Measurements from ENCODE around the gene YBX2.
"Not testable (repeated sequence)": the region's sequence is repeated elsewhere in the genome, so short reads cannot be mapped to it uniquely, and the experiment has no call there.

YBX2 gene

DNA sequence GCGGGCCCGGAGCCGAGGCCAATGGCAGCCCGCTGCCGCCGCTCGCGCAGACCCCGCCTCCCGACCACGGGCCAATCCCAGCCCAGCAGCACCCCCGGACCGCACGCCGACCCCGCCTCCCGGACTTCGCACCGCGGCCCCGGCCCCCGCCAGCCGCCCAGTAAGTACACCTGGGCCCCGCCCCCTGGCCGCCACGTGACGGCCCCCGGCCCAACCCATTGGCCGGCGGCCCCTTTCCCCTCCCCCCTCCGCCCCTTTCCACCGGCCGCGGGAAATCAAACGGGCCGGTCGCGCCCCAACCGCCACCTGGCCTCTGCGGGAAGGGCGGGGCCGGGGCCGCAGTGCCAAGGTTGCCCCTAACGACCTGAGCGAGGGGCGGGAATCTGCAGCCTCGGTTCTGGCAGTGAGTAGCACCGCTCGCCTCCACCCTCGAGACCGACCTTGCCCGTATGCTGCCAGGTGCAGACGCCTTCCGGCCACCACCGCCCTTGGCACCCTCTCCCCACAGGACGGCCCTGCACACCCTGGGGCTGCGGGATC is at the start of gene YBX2:
TSS of gene YBX2 (minus strand) at position 26 of the 540 bp plus-strand sequence. CDS start 139 bp downstream, outside the sequence.
- H3K27me3 Mint-ChIP-seq, result peaks cover 43 to 61% of the 10 kb centered on the region in 2 donors
- H3K9me3 Mint-ChIP-seq, result no peaks in the 10 kb centered on the region
- DNase-seq, result no peak
- H3K27ac Mint-ChIP-seq, result peak within 1 kb of the TSS; percentile 73
- no peaks in the 10 kb centered on the region for H3K36me3 Mint-ChIP-seq
- H3K4me3 Mint-ChIP-seq, result peak within 1 kb of the TSS; percentile 76 to 79
- peaks cover 16 to 23% of the 10 kb centered on the region in 2 donors for H3K4me1 Mint-ChIP-seq
- ATAC-seq (replicated peaks), result peak; percentile 60 to 67

DNA sequence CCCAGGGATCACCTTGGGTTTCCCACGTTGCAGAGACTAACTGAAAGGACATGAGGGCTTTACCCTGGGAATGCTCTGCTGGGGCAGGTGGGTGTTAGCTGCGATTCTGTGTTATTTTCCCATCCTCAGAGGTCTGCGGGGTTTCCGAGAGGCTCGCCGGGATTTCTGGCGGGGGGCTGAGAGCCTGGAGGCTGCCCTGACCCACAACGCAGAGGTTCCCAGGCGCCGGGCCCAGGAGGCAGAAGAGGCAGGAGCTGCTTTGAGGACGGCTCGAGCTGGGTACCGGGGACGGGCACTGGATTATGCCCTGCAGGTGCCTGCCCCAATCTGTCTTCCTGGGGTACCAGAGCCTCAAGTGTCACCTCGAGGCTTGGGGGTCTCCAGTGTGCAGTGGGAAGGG is 48.8 kb upstream of the YBX2 start:
- no peak overlapping the region for H3K4me3 Mint-ChIP-seq
- no peaks in the 10 kb centered on the region for H3K9me3 Mint-ChIP-seq
- H3K27me3 Mint-ChIP-seq, result no peaks in the 10 kb centered on the region
- H3K36me3 Mint-ChIP-seq, result peaks cover 28 to 47% of the 10 kb centered on the region in 2 donors
- no peak for ATAC-seq (replicated peaks)
- H3K4me1 Mint-ChIP-seq, result peaks cover 17 to 39% of the 10 kb centered on the region in 2 donors
- no peak for DNase-seq
- H3K27ac Mint-ChIP-seq, result peak overlapping the region; percentile 80

DNA sequence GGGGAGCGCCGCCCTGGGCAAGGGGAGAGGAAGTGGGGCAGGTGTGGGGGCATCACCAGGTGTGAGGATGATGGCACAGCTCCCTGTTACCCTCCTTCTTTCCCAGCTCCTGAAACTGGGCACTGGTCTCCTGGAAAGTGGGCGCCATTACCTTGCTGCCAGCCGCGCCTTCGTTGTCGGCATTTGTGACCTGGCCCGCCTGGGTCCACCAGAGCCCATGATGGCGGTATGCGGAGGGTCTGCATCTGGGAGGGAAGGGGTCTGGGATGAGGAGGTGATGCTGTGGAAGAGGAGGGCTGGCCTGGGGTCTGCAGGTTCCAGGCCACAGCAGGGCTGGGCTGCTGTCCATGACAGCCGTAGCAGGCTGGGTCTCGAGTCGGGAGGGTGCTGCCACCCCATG is 47.4 kb upstream of the YBX2 start:
- peaks cover 25 to 48% of the 10 kb centered on the region in 2 donors for H3K36me3 Mint-ChIP-seq
- peaks cover 20 to 39% of the 10 kb centered on the region in 2 donors for H3K4me1 Mint-ChIP-seq
- DNase-seq, result no peak
- H3K4me3 Mint-ChIP-seq, result peak overlapping the region in 1 of 2 donors; percentile 19
- no peaks in the 10 kb centered on the region for H3K9me3 Mint-ChIP-seq
- ATAC-seq (replicated peaks), result no peak
- H3K27me3 Mint-ChIP-seq, result no peaks in the 10 kb centered on the region
- H3K27ac Mint-ChIP-seq, result no peak overlapping the region

DNA sequence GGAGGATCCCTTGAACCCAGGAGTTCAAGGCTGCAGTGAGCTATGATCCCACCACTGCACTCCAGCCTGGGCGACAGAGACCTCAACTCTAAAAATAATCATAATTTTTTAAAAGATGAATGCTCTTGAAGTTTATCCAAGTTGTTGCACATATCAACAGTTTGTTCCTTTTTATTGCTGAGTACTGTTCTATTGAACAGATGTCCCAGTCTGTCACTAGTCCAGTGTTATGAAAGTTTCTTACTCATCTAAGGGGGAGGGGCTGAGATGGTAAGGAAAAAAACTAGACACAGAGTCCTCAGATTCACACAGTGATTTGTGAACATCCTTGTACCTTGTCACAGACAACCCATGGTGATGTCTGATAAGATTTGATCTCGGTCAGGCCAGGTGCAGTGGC is 45.7 kb upstream of the YBX2 start:
- Mint-ChIP-seq H3K36me3 (peaks cover 22 to 45% of the 10 kb centered on the region in 2 donors), H3K4me1 (peaks cover 27 to 52% of the 10 kb centered on the region in 2 donors), H3K4me3 (no peak overlapping the region), H3K9me3 (no peaks in the 10 kb centered on the region), H3K27ac (no peak overlapping the region), H3K27me3 (no peaks in the 10 kb centered on the region)
- DNase-seq (no peak), ATAC-seq (replicated peaks) (no peak)

DNA sequence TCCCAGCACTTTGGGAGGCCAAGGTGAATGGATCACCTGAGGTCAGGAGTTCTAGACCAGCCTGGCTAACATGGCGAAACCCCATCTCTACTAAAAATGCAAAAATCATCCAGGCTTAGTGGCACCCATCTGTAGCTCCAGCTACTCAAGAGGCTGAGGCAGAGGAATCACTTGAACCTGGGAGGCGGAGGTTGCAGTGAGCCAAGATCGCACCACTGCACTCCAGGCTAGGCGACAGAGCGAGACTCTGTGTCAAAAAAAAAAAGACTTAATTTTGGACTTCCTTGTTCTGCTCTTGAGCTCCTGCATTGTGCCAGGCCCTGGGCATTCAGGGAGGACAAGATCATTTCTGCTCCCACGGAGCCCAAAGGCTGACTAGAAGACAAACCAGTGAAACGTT is 43.2 kb upstream of the YBX2 start:
- ATAC-seq (replicated peaks); H3K9me3 Mint-ChIP-seq; DNase-seq; H3K27me3 Mint-ChIP-seq: not testable (repeated sequence)
- H3K36me3 Mint-ChIP-seq, result peaks cover 15 to 28% of the 10 kb centered on the region in 2 donors
- peak overlapping the region; percentile 91 for H3K27ac Mint-ChIP-seq
- H3K4me1 Mint-ChIP-seq, result peaks cover 33 to 60% of the 10 kb centered on the region in 2 donors
- peak overlapping the region; percentile 92 to 94 for H3K4me3 Mint-ChIP-seq

DNA sequence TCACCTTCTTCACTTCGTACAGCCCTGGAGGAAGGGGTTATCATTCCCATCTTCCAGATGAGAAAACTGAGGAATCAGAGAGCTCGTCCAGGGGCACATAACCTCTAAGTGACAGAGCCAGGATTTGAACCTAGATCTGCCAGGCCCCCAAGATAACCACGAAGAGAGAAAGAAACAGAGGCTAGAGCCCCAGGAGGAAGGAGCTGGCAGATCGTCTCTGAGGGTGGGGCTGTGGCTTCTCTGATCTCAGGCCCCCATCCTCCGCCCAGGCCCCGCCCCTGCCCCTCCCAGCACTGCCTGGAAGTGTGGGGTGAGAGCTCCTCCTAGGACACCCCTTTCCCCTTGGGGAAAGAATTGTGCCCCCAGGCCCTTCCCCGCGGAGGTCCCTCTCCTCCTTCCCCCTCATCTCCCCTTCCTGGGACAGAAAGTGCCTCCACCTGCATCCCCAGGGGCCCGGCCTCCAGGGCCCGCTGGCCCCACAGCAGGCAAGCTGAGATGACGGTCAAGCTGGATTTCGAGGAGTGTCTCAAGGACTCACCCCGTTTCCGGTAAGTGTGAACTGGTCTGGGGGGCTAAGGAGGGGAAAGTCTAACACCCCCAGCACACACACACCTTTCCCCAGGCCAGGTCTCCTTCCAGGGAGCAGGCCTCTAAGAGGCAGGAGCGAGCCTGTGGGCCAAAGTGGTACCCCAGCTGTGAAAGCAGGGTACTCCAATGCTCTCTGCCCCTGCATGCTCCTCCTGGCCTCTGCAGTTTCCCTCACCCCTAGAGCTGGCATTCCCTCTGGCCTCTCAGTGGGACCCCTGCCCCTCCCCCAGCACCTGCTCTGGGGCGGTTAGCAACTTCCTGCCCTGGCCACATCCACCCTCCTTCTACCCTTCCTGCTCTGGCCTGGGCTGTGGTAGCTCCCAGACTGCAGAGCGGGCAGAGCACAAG is 42.1 kb upstream of the YBX2 start, which contains the start of gene ACAP1:
TSS of gene ACAP1 (plus strand) at position 290 of the 936 bp plus-strand sequence. CDS start at position 496, 206 bp downstream.
- H3K4me1 Mint-ChIP-seq, result peaks cover 37 to 65% of the 10 kb centered on the region in 2 donors
- H3K27me3 Mint-ChIP-seq, result no peaks in the 10 kb centered on the region
- peak within 1 kb of the TSS; percentile 91 for H3K27ac Mint-ChIP-seq
- peak; percentile 57 for DNase-seq
- peak; percentile 94 to 96 for ATAC-seq (replicated peaks)
- no peaks in the 10 kb centered on the region for H3K9me3 Mint-ChIP-seq
- H3K36me3 Mint-ChIP-seq, result peaks cover 14 to 26% of the 10 kb centered on the region in 2 donors
- peak within 1 kb of the TSS; percentile 92 to 94 for H3K4me3 Mint-ChIP-seq

GRCh38 chr17:7335765-7336164 is 41.3 kb upstream of the YBX2 start:
- Mint-ChIP-seq H3K27ac (peak overlapping the region; percentile 91), H3K4me1 (peaks cover 37 to 69% of the 10 kb centered on the region in 2 donors)

GRCh38 chr17:7334938-7335538 is 40.6 kb upstream of the YBX2 start:
- peaks cover 12 to 19% of the 10 kb centered on the region in 2 donors for H3K36me3 Mint-ChIP-seq
- DNase-seq (no peak), ATAC-seq (replicated peaks) (no peak)
- H3K9me3 Mint-ChIP-seq, result no peaks in the 10 kb centered on the region
- no peaks in the 10 kb centered on the region for H3K27me3 Mint-ChIP-seq
- H3K4me3 Mint-ChIP-seq, result peak overlapping the region; percentile 92 to 94
- H3K27ac Mint-ChIP-seq, result peak overlapping the region; percentile 91
- peaks cover 40 to 76% of the 10 kb centered on the region in 2 donors for H3K4me1 Mint-ChIP-seq

More at GRCh38 chr17:7335765-7336164, 41.3 kb upstream of the YBX2 start:
- not testable (repeated sequence) for DNase-seq, H3K27me3 Mint-ChIP-seq, H3K9me3 Mint-ChIP-seq
- Mint-ChIP-seq H3K4me3 (peak overlapping the region; percentile 92 to 94), H3K36me3 (peaks cover 12 to 23% of the 10 kb centered on the region in 2 donors)
- ATAC-seq (replicated peaks), result peak in 1 of 2 donors; percentile 2

- H3K27me3 Mint-ChIP-seq; ATAC-seq (replicated peaks); H3K9me3 Mint-ChIP-seq: not testable (repeated sequence)
- Mint-ChIP-seq H3K36me3 (peaks cover 12 to 18% of the 10 kb centered on the region in 2 donors), H3K27ac (peak overlapping the region; percentile 87), H3K4me1 (peaks cover 48 to 82% of the 10 kb centered on the region in 2 donors), H3K4me3 (peak overlapping the region; percentile 43 to 70)
- peak; percentile 52 for DNase-seq
Measured at GRCh38 chr17:7332600-7333069, 38.2 kb upstream of the YBX2 start.

- Mint-ChIP-seq H3K36me3 (peaks cover 11 to 18% of the 10 kb centered on the region in 2 donors), H3K27me3 (no peaks in the 10 kb centered on the region), H3K4me3 (peak overlapping the region; percentile 43 to 70), H3K4me1 (peaks cover 49 to 82% of the 10 kb centered on the region in 2 donors), H3K9me3 (no peaks in the 10 kb centered on the region), H3K27ac (peak overlapping the region; percentile 87)
- ATAC-seq (replicated peaks) (no peak), DNase-seq (no peak)
Measured at GRCh38 chr17:7332111-7332510, 37.7 kb upstream of the YBX2 start.

DNA sequence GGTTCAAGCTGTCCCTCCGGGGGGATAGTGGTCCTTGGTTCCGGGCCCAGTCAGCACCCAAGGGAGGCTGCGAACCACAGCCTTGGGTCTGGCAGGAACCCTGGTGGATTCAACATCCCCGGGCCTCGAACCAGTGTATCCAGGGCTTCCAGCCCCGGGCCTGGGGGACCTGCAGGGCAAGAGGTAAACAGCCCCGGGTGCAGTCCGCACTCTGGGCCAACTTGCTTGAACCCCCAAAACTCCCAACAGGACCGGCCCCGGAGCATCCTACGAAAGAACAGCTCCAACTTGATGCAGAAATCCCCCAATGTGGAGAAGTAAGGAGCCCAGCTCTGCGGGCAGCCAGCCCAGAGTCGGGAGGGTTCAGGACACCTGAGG is 36.2 kb upstream of the YBX2 start:
- H3K4me1 Mint-ChIP-seq, result peaks cover 46 to 76% of the 10 kb centered on the region in 2 donors

GRCh38 chr17:7329997-7330637 is 35.7 kb upstream of the YBX2 start:
- Mint-ChIP-seq H3K27me3 (no peaks in the 10 kb centered on the region), H3K9me3 (no peaks in the 10 kb centered on the region), H3K36me3 (peaks cover 15 to 29% of the 10 kb centered on the region in 2 donors), H3K4me1 (peaks cover 41 to 71% of the 10 kb centered on the region in 2 donors), H3K4me3 (peak overlapping the region; percentile 91 to 95), H3K27ac (peak overlapping the region; percentile 99)
- peak; percentile 87 for DNase-seq
- ATAC-seq (replicated peaks), result peak; percentile 68 to 72

More for the DNA sequence above, 36.2 kb upstream of the YBX2 start:
- Mint-ChIP-seq H3K27ac (peak overlapping the region; percentile 99), H3K27me3 (no peaks in the 10 kb centered on the region), H3K36me3 (peaks cover 13 to 25% of the 10 kb centered on the region in 2 donors), H3K9me3 (no peaks in the 10 kb centered on the region), H3K4me3 (peak overlapping the region; percentile 91 to 95)
- ATAC-seq (replicated peaks) (no peak), DNase-seq (no peak)

DNA sequence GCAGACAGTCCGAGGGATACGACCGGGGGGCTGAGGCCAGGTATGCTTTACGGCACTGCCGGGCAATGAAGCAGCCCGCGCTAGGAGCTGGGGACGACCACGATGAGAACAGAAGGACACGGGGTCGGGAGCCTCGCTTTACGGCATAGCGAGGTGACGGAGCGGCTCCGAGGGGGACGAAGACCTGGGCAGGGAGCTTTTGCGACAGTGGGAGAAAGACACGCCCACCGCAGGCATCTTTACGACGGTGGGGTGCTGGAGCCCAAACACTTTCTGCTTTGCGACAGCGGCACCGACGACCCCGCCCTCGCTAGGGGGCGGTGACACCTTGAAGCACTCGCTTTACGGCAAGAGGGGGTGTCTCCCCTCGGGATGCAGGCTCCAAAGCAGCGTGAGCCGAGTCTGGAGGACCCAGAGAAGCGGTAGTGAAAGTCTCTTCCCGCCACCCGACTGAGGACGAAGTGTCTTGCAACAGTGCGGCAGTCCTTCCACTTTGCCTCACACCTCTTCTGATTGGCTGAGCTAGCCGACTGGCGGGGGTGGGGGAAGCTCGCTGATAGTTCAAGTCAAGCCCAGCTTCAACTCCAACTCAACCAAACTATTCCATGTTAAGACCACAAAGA is 35.0 kb upstream of the YBX2 start:
- Mint-ChIP-seq H3K4me3 (peak overlapping the region; percentile 91 to 95), H3K36me3 (peaks cover 17 to 34% of the 10 kb centered on the region in 2 donors), H3K27me3 (no peaks in the 10 kb centered on the region), H3K27ac (peak overlapping the region; percentile 99), H3K9me3 (no peaks in the 10 kb centered on the region), H3K4me1 (peaks cover 41 to 66% of the 10 kb centered on the region in 2 donors)
- peak; percentile 99 for DNase-seq
- peak; percentile 78 to 83 for ATAC-seq (replicated peaks)

Data from stimulated activated naive B cell treated with anti-CD40 and anti-IgM and Interleukin-4, amounts not matched to agents 10 μg/mL and 1 μg/mL and 100 μg/mL, for 72 hours (primary cell).